HepG2 (cell line): ENCODE measurements around the gene FAM20A. TPM values are rescaled to one million over a fixed set of nuclear protein-coding genes. Genes with fewer than 3 reads are reported as not detected.

ENCODE experiments used
- E2F1 ChIP-seq: sonication (generic); formaldehyde crosslinking; IDR thresholded peaks from 2 replicates; pipeline ENCODE4 v1.5.0; 2020; ENCODE audit warnings: missing genetic modification reagents
- ELF3 ChIP-seq: IDR thresholded peaks from 2 replicates; pipeline ENCODE4 v1.6.1; 2016; ENCODE audit warnings: missing genetic modification reagents, missing compliant biosample characterization
- FLYWCH1 ChIP-seq: sonication (generic); formaldehyde crosslinking; IDR thresholded peaks from 2 replicates; pipeline ENCODE4 v1.8.1; 2023; ENCODE audit warnings: mild to moderate bottlenecking, missing genetic modification reagents
- HNF4G ChIP-seq, 2 experiments: sonication (generic) in 1 of 2; formaldehyde crosslinking in 1 of 2; IDR thresholded peaks; 2 replicates each; pipeline versions ENCODE4 v1.4.0 to v1.6.1; 2011 to 2020; ENCODE audit warnings: borderline replicate concordance in 2 of 2, low read depth in 2 of 2, mild to moderate bottlenecking in 2 of 2, low read length in 1 of 2, missing genetic modification reagents in 1 of 2, moderate library complexity in 1 of 2
- HNRNPK ChIP-seq: fragments of 200-400 bp; formaldehyde crosslinking; IDR thresholded peaks from 2 replicates; pipeline ENCODE4 v1.6.1; 2018; ENCODE audit warnings: low read length, low read depth, moderate library complexity, mild to moderate bottlenecking; ENCODE audit not compliant: poor library complexity, severe bottlenecking
- HNRNPLL ChIP-seq: fragments of 200-400 bp; formaldehyde crosslinking; IDR thresholded peaks from 2 replicates; pipeline ENCODE4 v1.6.1; 2017; ENCODE audit warnings: mild to moderate bottlenecking, low read depth, low read length; ENCODE audit not compliant: poor library complexity, severe bottlenecking
- ISL2 ChIP-seq: sonication (generic); formaldehyde crosslinking; IDR thresholded peaks from 2 replicates; pipeline ENCODE4 v1.5.0; 2020; ENCODE audit warnings: missing genetic modification reagents
- MIER2 ChIP-seq: IDR thresholded peaks from 2 replicates; pipeline ENCODE4 v1.6.1; 2016; ENCODE audit warnings: missing biosample characterization, missing genetic modification reagents
- RXRB ChIP-seq: IDR thresholded peaks from 2 replicates; pipeline ENCODE4 v1.6.1; 2016; ENCODE audit warnings: borderline replicate concordance, missing genetic modification reagents, missing compliant biosample characterization
- TCF7 ChIP-seq: sonication (generic); IDR thresholded peaks from 2 replicates; pipeline ENCODE4 v1.6.1; 2016; ENCODE audit warnings: antibody characterized with exemption, low read depth
- TOPORS ChIP-seq: sonication (generic); formaldehyde crosslinking; IDR thresholded peaks from 2 replicates; pipeline ENCODE4 v1.8.0; 2023; ENCODE audit warnings: mild to moderate bottlenecking, missing genetic modification reagents
- ZBTB20 ChIP-seq: sonication (generic); formaldehyde crosslinking; IDR thresholded peaks from 2 replicates; pipeline ENCODE4 v1.8.1; 2023; ENCODE audit warnings: missing genetic modification reagents, low read depth, mild to moderate bottlenecking, borderline replicate concordance
- ZHX2 ChIP-seq, 2 experiments: sonication (generic) in 1 of 2; formaldehyde crosslinking in 1 of 2; IDR thresholded peaks; 2 replicates each; pipeline versions ENCODE4 v1.6.1 to v1.9.0; 2014 to 2022; ENCODE audit warnings: antibody characterized with exemption in 1 of 2, borderline replicate concordance in 1 of 2, inconsistent platforms in 1 of 2, low read depth in 1 of 2, missing genetic modification reagents in 1 of 2
- ZNF292 ChIP-seq: sonication (generic); formaldehyde crosslinking; IDR thresholded peaks from 2 replicates; pipeline ENCODE4 v1.8.1; 2022; ENCODE audit warnings: mild to moderate bottlenecking, low read depth, missing genetic modification reagents, borderline replicate concordance
- ZNF558 ChIP-seq: sonication (generic); formaldehyde crosslinking; IDR thresholded peaks from 2 replicates; pipeline ENCODE4 v1.9.0; 2022; ENCODE audit warnings: mild to moderate bottlenecking, missing genetic modification reagents, borderline replicate concordance
- ZNF678 ChIP-seq: sonication (generic); formaldehyde crosslinking; IDR thresholded peaks from 2 replicates; pipeline ENCODE4 v1.4.0; 2020; ENCODE audit warnings: mild to moderate bottlenecking, missing genetic modification reagents
- ZZZ3 ChIP-seq: sonication (generic); formaldehyde crosslinking; IDR thresholded peaks from 2 replicates; pipeline ENCODE4 v1.4.0; 2020; ENCODE audit warnings: missing genetic modification reagents, mild to moderate bottlenecking, borderline replicate concordance
- polyA plus RNA-seq, 8 experiments: library from polyadenylated mRNA; depleted of rRNA in 3 of 8; stranded (reverse) in 7 of 8; unstranded in 1 of 8; fragments of >200 nt; fragmentation: Illumina TruSeq in 4 of 8; extraction: Trizol in 4 of 8; gene quantifications; 2 replicates each; pipeline versions ENCODE4 v1.2.1 to v1.2.3, GENCODE V29; 2011 to 2016; ENCODE audit warnings: low read depth in 4 of 8, missing spikeins in 1 of 8, mixed read lengths in 1 of 8; ENCODE audit not compliant: insufficient read depth in 1 of 8
- total RNA-seq, 5 experiments: library from RNA; depleted of rRNA; stranded (reverse); fragments of >200 nt; fragmentation: Illumina TruSeq; extraction: Trizol; gene quantifications; 2 replicates each; pipeline ENCODE4 v1.2.3, GENCODE V29; 2016; ENCODE audit warnings: low read depth in 1 of 5
- TF ChIP-seq, protein P1 (sequence below): sonication (generic); formaldehyde crosslinking; IDR thresholded peaks from 2 replicates; pipeline ENCODE4 v1.5.1; 2020; ENCODE audit warnings: mild to moderate bottlenecking, moderate library complexity, missing genetic modification reagents

The FAM20A gene
- total and polyA plus RNA-seq, 2 of the 13 experiments (the other 11 are each of a cell fraction or from before 2014, with no cell fraction given) = 9.3 to 20.7 TPM

DNA sequence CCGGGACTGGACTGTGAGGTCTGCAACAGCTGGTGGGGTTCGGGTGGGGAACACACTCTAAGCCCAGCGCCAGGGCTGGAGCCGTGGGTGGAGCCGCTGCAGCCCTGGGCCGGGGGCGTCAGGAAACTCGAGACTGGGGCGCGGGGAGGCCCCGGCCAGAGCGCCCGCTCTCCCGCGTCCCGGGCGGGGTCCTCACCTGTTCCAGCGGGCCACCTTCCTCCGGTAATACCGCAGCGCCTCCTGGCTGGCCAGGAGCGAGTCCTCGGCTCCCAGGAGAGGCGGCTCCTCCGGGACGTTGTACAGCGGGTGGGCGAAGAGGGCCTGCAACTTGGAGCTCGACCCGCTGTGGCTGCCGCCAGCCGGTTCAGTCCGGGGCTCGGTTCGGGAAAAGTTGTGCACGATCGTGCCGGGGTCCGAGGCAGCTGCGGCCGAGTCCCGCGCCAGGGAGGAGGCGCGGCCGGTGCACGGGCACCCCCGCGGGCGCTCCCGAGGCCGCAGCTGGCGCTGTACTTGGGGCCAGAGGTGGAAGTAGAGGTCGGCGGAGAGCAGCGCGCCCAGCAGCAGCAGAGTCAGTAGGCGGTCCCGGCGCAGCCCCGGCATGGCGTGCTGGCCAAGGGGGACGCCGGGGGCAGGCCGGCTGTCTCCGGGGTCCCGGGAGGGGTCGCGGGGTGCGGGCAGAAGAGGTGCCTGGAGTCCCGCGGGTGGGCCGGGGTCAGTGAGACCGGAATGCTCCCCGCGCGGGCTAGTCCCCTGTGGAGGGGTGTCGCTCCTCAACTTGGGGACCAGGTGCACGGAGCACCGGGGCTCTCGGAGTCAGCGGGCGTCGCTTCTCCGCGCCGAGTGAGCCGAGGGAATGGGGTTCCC, 868 bp downstream of the FAM20A start (continued):
- TF ChIP-seq, protein P1, sequence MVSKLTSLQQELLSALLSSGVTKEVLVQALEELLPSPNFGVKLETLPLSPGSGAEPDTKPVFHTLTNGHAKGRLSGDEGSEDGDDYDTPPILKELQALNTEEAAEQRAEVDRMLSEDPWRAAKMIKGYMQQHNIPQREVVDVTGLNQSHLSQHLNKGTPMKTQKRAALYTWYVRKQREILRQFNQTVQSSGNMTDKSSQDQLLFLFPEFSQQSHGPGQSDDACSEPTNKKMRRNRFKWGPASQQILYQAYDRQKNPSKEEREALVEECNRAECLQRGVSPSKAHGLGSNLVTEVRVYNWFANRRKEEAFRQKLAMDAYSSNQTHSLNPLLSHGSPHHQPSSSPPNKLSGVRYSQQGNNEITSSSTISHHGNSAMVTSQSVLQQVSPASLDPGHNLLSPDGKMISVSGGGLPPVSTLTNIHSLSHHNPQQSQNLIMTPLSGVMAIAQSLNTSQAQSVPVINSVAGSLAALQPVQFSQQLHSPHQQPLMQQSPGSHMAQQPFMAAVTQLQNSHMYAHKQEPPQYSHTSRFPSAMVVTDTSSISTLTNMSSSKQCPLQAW (CRISPR knock-in tag) = peak; percentile 76
- TF ChIP-seq MIER2 = no peak
- peak; percentile 62 for TF ChIP-seq HNRNPK
- TF ChIP-seq ZBTB20 = no peak; the same call in 1 of the 2 replicates
- no peak for TF ChIP-seq ZHX2 (IDR thresholded peaks at IDR 0.05; ENCODE audit: low read depth)
- 0 out of 2 replicates have a peak, but pooled peaks have one; percentile 67 for TF ChIP-seq ZHX2 (CRISPR knock-in tag; IDR thresholded peaks at IDR 0.05; ENCODE audit: borderline replicate concordance)
- peak; percentile 61 for TF ChIP-seq ZNF292 (CRISPR knock-in tag)
- TF ChIP-seq TCF7 = no peak
- 0 out of 2 replicates have a peak, but pooled peaks have one; percentile 43 for TF ChIP-seq ELF3 (CRISPR knock-in tag)
- TF ChIP-seq TOPORS (CRISPR knock-in tag) = peak; percentile 69
- TF ChIP-seq FLYWCH1 (CRISPR knock-in tag) = no peak
- no peak for TF ChIP-seq ZNF558 (CRISPR knock-in tag)
- TF ChIP-seq HNF4G (IDR thresholded peaks at IDR 0.05; ENCODE audit: borderline replicate concordance, low read depth, low read length) = no peak
- TF ChIP-seq HNF4G (CRISPR knock-in tag; IDR thresholded peaks at IDR 0.05; ENCODE audit: borderline replicate concordance, low read depth) = peak; percentile 66; the same call in 1 of the 2 replicates
- peak; percentile 35; the same call in 1 of the 2 replicates for TF ChIP-seq RXRB
- TF ChIP-seq ZNF678 (CRISPR knock-in tag) = no peak
- TF ChIP-seq E2F1 (CRISPR knock-in tag) = peak; percentile 72; the same call in 1 of the 2 replicates
- peak; percentile 83 for TF ChIP-seq HNRNPLL
- TF ChIP-seq ISL2 (CRISPR knock-in tag) = peak; percentile 68; the same call in 1 of the 2 replicates
- TF ChIP-seq ZZZ3 (CRISPR knock-in tag) = no peak
